NCI-H345 (cell line): ENCODE measurements around the gene PANX2.
"Not testable (repeated sequence)": the region's sequence is repeated elsewhere in the genome, so short reads cannot be mapped to it uniquely, and the experiment has no call there.

Experiments used
- DNase-seq: peaks from one replicate; lab custom pipeline; 2025; lab: John Stamatoyannopoulos, UW

PANX2 gene, protein sequence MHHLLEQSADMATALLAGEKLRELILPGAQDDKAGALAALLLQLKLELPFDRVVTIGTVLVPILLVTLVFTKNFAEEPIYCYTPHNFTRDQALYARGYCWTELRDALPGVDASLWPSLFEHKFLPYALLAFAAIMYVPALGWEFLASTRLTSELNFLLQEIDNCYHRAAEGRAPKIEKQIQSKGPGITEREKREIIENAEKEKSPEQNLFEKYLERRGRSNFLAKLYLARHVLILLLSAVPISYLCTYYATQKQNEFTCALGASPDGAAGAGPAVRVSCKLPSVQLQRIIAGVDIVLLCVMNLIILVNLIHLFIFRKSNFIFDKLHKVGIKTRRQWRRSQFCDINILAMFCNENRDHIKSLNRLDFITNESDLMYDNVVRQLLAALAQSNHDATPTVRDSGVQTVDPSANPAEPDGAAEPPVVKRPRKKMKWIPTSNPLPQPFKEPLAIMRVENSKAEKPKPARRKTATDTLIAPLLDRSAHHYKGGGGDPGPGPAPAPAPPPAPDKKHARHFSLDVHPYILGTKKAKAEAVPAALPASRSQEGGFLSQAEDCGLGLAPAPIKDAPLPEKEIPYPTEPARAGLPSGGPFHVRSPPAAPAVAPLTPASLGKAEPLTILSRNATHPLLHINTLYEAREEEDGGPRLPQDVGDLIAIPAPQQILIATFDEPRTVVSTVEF

DNA sequence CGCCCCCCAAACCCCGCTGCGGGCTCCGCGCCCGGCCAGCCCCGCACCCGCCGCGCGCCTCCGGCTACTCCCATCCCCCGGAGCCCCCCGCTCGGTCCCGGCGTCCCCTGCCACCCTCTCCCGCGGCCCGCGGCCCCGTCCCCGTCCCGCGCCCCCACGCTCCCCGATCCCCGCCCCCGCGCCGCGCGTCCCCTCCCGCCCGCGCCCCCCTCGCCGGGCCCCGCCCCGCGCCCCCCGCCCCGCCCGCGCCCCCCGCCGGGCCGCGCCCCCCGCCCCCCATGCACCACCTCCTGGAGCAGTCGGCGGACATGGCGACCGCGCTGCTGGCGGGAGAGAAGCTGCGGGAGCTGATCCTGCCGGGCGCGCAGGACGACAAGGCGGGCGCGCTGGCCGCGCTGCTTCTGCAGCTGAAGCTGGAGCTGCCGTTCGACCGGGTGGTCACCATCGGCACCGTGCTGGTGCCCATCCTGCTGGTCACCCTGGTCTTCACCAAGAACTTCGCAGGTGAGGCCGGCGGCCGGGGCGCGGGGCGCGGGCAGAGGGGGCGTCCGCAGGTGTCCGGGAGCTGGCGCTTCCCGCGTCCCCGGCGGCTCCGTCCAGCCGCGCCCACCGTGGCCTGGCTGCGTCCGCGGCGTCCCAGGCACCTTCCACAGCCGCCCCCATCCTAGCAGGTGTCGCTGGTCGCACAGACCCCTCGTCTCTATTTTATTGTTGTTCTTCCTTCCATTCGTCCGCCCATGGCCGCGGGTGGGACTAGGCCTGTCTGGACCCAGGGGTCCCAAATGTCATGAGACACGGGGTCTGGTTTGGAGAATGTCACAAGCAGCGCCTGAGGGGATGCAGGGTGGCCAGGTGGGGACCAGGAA, at the start of gene PANX2:
Gene PANX2 (plus strand): TSS at position 279 of the 866 bp plus-strand sequence. CDS start 0 bp downstream, at position 279.
- peak; percentile 19 for DNase-seq

DNA sequence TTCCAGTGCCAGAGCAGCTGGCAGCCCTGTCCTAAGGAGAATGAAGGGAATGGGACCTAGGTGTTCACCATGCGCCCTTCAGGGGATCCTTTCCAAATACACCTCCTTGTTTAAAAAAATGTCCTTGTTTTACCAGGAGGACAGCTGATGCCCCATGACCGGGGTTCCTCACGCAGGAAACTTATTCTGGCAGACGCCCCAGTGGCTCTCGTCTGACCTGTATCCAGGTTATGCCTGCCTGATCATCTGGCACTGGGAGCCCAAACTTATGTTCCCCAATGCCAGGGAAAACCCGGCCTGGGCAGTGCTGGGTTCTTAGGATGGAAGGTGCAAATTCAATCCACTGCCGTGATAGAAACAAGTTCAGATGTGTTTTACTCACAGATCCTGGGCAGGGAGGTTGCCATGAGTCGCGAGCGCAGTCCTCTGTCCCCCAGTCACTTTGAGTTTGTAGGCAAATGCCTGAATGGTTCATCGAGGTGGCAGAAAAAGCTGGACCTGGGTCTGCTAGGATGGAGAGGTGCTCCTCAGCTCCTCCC, 49.3 kb upstream of the PANX2 start:
- no peak for DNase-seq

DNA sequence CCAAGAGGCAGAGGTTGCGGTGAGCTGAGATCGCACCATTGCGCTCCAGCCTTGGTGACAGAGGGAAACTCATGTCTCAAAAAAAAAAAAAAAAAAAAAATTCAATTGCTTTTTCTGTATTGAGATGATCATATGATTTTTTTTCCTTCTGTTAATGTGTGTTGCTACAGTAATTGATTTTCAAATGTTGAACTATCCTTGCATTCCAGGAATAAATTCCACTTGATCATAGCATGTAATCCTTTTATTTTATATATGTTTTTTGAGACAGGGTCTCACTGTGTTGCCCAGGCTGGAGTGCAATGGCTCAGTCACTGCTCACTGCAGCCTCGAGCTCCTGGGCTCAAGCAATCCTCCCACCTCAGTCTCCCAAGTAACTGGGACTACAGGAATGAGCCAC, 47.4 kb upstream of the PANX2 start:
- DNase-seq: no peak

DNA sequence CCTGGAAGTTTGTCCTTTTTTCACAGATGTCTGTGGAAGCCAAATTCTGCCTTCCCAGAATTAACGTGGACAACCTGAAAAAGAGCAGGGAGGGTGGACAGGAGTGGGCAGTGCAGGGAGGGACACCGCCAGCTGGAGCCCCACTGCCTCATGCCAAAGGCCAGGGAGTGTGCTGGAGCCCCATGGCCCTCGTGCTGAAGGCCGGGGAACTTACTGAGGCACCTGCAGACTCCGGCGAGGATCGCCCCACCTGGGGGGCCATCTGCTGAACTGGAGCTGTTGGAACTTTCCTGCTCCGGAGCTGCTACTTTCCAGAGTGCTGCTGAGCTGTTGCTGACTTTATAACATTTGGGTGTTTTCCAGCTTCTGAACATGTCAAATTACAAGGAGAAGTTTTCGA, 45.5 kb upstream of the PANX2 start:
- no peak for DNase-seq

DNA sequence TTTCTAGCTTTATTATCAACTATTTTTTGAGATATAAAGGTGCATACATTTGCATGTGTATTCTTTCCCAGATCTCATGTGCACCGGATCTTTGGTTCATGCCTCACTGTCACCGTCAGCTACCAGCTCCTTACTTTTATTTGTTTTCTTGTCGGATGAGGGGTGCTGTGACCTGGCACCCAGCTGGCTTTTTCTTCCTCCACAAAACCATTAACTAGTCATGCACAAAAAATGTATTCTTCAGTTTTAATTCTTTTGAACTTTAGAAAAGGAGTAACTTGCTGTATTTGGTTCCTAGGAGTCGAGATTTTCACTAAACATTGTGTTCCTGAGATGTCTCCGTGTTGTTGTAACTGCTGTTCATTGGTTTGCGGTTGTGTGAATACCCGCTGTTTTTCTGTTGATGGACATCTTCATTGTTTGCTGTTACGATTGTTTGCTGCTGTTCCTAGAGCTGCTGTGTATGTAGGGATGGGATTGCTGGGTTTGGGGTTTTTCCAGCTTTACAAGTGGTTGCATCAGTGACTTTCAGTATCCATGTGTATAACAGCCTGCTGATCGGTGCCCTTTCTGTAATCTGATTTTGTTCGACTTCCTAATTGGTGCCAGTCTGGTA, 41.3 kb upstream of the PANX2 start:
- peak; percentile 68 for DNase-seq

DNA sequence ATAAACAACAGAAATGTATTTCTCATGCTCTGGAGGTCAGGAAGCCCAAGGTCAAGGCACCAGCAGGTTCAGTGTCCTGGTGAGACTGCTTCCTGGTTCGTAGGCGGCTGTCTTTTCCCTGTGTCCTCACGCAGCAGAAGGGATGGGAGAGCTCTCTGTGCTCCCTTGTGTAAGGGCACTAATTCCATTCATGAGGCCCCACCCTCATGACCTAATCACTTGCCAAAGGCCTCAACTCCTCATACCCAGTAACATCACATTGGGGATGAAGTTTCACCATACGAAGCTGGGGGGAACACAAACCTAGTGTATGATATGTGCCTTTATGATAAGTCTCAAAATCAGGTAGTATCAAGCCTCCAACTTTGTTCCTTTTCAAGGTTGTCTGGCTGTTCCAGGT, 38.6 kb upstream of the PANX2 start:
- DNase-seq: no peak

DNA sequence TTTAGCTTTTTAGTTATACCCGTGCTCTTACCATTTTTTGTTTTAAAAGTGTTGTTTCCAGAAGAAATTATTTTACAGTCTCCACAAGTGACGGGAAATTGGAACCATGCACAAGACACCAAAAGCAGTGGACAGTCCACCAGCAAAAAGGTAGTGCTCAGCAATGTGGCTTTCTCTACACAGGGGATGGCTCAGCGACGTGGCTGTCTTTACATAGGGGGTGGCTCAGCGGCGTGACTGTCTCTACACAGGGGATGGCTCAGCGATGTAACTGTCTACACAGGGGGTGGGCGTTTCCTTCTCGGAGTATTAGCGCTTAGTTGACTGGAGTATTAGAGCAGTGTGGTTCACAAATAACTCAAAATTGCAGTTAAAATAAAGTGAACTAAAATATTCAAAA, 36.0 kb upstream of the PANX2 start:
- DNase-seq: no peak

DNA sequence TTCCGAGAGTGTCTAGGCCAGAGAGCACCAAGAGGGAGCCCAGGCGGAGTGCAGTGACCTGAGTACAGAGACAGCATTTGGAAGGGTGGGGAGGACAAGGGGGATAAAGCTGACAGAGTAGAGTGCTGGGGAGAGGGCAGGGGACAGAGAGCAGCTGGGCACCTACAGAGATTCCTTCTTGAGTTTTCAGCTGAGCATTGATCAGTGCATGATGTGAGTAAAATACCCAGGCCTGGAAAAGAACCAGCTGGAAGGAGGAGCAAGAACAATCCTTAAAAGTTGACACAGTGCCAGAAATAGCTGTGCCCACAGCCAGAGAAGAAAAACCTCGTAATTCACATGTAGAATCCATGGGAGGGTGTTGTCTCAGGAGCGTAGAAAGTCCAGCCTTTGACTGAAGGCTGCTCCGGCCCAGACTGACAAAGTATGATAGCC, 33.9 kb upstream of the PANX2 start:
- peak; percentile 59 for DNase-seq

DNA sequence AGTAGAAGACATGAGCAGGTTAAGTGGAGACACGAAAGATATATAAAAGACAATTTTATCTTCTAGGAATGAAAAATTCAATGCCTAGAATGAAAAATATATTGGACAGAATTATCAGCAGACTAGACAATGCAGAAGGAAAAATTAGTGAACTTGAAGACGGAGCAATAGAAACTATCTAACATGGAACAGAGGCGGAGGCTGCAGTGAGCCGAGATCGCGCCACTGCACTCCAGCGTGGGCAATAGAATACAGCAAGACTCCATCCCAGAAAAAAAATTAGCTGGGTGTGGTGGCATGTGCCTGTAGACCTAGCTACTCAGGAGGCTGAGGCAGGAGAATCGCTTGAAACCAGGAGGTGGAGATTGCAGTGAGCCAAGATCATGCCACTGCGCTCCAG, 33.3 kb upstream of the PANX2 start:
- not testable (repeated sequence) for DNase-seq

DNA sequence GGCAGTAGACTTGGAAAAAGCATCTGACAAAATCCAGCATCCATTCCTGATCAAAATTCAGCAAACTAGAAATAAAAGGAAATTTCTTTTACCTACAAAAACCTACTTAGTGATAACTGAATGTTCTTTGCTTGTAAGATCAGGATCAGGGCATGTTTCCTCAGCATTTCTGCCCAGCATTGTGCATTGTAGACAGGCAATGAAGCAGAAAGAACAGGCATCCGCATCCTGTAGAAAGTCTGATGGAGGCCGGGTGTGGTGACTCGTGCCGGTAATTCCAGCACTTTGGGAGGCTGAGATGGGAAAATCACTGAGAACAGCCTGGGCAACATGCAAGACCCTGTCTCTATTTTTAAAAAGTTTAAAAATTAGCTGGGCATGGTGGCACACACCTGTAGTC, 32.5 kb upstream of the PANX2 start:
- no peak for DNase-seq

DNA sequence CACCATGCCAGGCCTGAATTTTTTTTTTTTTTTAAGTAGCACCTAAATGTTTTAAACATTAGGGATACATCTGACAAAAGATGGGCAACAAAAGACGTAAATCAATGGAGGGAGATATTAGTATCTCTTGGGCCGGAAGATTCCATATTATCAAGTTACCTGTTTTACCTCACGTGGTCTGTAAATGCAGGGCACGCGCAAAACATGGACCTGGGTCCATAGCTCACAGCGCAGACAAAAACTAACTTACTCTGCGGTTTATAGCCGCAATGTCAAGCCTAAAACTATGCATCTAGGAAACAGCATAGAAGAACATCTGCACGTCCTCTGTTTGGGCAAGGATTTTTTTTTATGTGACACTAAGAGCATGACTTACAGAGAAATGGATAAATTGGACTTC, 31.5 kb upstream of the PANX2 start:
- DNase-seq: no peak

DNA sequence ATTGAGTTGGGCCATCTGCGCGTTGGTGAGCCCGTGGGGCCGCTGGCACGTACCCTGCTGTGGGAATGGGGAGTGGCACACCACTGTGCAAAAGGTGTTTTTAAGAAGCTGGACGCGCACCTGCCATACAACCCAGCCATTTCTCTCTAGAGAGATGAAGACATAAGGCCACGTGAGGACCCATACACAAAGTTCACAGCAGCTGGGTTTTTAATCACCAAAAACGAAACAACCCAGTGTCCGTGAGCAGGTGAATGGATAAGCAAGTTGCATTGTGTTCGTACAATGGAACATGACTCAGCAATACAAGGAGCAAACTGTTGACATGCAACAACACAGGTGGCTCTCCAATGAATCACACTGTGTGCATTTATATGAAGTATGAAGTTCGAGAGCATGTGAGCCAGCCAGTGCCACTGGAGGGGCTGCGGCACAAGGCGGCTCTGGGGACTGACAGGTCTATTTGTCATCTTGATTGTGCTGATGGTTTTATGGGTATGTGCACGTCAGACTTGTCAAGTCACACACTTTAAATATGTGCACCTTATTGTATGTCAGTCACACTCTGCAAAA, 30.6 kb upstream of the PANX2 start:
- peak; percentile 93 for DNase-seq

DNA sequence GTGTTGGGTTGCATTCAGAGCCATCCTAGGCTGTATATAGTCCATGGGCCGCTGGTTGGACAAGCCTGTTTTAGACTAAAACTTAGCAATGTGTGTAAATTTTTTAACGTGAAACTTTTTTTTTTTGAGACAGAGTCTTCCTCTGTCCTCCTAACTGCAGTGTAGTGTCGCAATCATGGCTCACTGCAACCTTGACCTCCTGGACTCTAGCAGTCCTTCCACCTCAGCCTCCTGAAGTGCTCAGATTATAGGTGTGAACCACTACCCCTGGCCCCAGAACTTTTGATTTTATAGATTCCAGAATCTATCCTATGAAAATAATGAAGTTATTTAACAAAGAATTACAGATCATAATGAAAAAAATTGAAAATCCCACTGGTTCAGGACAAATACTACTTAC, 29.9 kb upstream of the PANX2 start:
- DNase-seq: no peak

DNA sequence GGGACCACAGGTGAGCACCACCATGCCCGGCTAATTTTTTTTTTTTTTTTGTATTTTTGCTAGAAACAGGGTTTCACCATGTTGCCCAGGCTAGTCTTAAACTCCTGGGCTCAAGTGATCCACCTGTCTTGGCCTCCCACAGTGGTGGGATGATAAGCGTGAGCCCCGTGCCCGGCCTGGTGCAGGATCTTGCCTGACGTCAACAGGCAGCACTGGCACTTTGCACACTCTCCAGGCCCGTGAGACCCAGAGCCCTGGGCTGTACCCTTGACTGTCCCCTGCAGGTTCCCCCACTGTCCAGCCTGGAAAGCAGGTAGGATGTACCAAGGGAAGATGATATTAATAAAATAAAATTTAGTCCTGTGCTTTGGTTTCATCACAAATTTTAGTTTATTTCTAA, 29.1 kb upstream of the PANX2 start:
- DNase-seq: peak; percentile 8

DNA sequence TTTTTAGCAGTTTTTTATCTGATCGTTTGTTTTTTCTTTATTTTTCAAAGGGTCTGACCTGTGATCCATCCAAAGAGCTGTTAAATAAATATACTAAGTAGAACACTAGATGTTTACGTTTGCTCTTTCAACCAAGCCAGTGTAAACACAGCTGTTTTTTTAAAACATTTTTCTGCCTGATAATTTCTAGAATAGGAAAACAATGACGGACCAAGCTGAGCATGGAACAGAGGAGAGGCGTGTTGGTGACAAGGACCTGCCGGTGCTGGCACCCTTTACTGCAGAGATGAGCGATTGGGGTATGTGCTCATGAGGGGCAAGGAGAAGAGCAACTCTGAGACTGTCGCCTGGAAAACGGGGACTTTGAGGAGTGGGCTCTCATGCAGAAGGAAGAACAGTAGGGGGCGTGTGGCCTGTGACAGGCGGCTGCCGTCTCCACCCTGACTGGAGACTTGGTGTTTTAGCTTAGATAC, 28.6 kb upstream of the PANX2 start:
- peak; percentile 66 for DNase-seq

DNA sequence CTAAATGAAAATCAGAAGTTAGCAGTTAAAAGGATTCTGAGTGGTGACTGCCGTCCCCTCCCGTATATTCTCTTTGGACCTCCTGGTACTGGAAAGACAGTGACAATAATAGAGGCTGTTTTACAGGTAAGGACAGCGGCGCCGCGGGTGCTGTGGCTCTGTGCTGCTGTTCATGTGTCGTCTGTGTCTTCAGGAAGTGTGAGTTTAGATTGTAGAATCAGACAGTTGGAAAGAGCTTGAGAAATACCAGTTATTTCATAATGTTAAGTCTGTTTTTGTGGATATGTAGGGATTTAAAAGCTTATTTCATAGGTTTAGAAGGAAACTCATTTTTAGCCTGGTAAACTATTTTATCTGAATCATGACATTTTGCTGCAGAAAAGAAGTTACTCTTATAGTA, 27.4 kb upstream of the PANX2 start:
- DNase-seq: no peak

DNA sequence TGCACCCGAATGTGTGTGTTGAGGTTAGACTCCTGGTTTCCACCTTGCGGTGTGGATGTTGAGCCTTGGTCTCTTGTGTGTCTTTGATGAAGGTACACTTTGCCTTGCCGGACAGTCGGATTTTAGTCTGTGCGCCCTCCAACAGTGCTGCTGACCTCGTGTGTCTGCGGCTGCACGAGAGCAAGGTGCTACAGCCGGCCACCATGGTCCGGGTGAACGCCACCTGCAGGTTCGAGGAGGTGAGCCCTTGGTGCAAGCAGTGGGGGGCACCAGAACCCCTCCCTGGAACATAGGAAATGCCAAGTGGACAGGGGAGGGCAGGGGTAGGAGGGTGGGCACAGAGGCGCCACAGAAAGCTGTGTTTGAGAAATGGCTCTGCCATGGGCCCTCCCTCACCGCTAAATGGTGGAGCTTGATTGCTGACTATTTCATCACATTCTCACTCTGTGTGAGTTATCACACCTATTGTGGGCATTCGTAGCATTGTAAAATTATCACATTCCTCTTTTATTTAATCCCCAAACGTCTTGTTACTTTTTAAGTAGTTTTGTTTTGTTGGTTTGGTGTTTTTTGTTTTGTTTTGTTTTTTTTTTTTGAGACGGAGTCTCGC, 26.4 kb upstream of the PANX2 start:
- no peak for DNase-seq

DNA sequence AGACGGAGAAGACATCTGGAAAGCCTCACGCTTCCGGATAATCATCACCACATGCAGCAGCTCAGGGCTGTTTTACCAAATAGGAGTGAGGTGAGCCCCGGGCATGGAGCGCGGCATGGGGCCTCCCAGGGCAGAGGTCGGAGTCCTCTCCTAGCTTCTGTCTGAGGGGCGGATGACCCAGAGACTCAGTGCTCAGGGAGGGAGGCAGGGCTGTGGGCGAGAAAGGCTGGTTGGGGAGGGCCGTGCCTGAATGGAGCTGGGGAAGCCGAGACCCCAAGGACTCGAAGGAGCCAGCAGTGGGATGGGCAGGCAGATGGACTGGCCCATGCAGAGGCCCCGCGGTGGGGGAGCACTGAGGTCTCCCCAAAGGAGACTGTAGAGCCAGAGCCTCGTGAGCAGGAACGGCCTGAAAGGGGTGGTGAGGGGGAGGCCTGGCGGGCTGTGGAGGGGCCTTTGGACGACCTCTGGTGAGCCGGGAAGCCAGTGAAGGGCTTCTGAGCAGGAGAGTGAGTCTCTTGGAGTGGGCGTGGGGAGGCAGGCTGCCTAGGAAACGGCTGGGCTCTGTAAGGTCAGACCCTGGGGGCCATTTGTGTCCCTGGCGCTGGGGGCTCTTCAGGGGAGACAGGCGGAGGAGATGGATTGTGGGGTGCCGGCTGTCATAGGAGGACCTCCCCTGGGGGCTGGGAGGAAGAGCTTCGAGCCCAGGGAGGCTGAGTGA, 24.7 kb upstream of the PANX2 start:
- DNase-seq: no peak

DNA sequence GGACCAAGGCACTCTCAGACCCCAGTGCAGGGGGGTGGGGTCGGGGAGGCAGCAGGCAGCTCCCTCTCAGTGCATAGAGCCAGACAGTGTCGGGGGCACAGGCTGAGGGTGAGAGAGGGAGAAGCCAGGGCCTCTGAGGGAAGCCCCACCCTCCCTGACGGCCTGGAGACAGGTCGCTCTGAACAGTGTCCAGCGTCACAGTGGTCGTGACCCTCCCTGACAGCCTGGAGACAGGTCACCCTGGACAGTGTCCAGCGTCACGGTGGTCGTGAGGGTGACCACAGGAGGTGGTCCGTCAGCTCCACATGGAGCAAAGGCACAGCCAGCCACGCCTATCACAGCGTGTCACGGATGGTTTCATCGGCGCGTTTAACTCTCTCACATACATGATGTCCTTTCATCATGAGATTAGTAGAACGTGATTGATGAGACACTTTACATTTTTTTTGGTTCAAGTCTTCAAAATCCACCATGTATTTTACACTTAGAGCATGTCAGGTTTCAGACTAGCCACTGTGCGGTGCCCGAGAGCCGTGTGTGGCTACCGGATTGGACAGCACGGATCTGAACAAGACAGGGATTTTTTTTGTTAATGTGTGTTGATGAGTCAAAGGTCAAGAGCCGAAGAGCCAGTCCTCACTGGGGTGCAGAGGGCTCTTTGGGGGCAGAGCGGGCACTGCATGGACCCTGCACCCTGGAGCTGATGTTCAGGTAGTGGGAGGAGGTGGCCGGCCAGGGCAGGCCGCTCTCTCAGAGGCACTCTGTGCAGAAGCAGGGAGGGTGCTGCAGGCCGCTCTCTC, 23.9 kb upstream of the PANX2 start:
- no peak for DNase-seq
